Mesendoderm (in vitro differentiated cells): ENCODE measurements around the gene DLK1.
A peak's percentile ranks its signal among the peaks of the same experiment; 100 is the strongest.

Source experiments
- DNase-seq: peaks from one replicate; pipeline ENCODE4 v3.0.0; 2013
- H2AK5ac ChIP-seq: 2 replicates; pipeline ENCODE4 v1.6.1; 2013; ENCODE audit warnings: low read length, inconsistent platforms
- H2BK120ac ChIP-seq: 2 replicates; pipeline ENCODE4 v1.6.1; 2013; ENCODE audit warnings: low read depth, mild to moderate bottlenecking, low read length, moderate library complexity, mixed read lengths
- H2BK15ac ChIP-seq: replicated peaks from 2 replicates; pipeline ENCODE4 v1.6.1; 2013; ENCODE audit warnings: low read depth, mild to moderate bottlenecking, moderate library complexity
- H2BK5ac ChIP-seq: 2 replicates; pipeline ENCODE4 v1.6.1; 2013; ENCODE audit warnings: low read length, inconsistent platforms
- H3K18ac ChIP-seq: 2 replicates; pipeline ENCODE4 v1.6.1; 2013; ENCODE audit warnings: mild to moderate bottlenecking, low read length, mixed read lengths
- H3K23ac ChIP-seq: one replicate; pipeline ENCODE4 v1.6.1; 2013; ENCODE audit warnings: low read length
- H3K27ac ChIP-seq: 2 replicates; pipeline ENCODE4 v1.5.1; 2013; ENCODE audit warnings: low read depth, mild to moderate bottlenecking, inconsistent platforms, low read length, moderate library complexity
- H3K27me3 ChIP-seq: 2 replicates; pipeline ENCODE4 v1.6.1; 2013; ENCODE audit warnings: low read length, control low read depth, mild to moderate bottlenecking, inconsistent platforms; ENCODE audit not compliant: insufficient read depth, poor library complexity
- H3K36me3 ChIP-seq: 2 replicates; pipeline ENCODE4 v1.6.1; 2013; ENCODE audit warnings: low read length, inconsistent platforms; ENCODE audit not compliant: control insufficient read depth, insufficient read depth
- H3K4ac ChIP-seq: one replicate; pipeline ENCODE4 v1.6.1; 2013; ENCODE audit warnings: low read depth, mild to moderate bottlenecking, low read length, moderate library complexity
- H3K4me1 ChIP-seq: 2 replicates; pipeline ENCODE4 v1.6.1; 2013; ENCODE audit warnings: low read depth, low read length, inconsistent platforms; ENCODE audit not compliant: control insufficient read depth
- H3K4me2 ChIP-seq: 2 replicates; pipeline ENCODE4 v1.6.1; 2013; ENCODE audit warnings: low read length
- H3K4me3 ChIP-seq: 2 replicates; pipeline ENCODE4 v1.5.1; 2013; ENCODE audit warnings: mild to moderate bottlenecking, low read length
- H3K56ac ChIP-seq: one replicate; pipeline ENCODE4 v1.6.1; 2013; ENCODE audit warnings: low read length
- H3K79me1 ChIP-seq: 2 replicates; pipeline ENCODE4 v1.6.1; 2013; ENCODE audit warnings: low read length, inconsistent platforms
- H3K79me2 ChIP-seq: 2 replicates; pipeline ENCODE4 v1.6.1; 2013; ENCODE audit warnings: mild to moderate bottlenecking, low read length; ENCODE audit not compliant: control insufficient read depth, insufficient read depth
- H3K9ac ChIP-seq: 2 replicates; pipeline ENCODE4 v1.6.1; 2013; ENCODE audit warnings: low read length, inconsistent platforms
- H4K5ac ChIP-seq: one replicate; pipeline ENCODE4 v1.6.1; 2013; ENCODE audit warnings: low read length
- H4K8ac ChIP-seq: one replicate; pipeline ENCODE4 v1.6.1; 2013; ENCODE audit warnings: low read depth, mild to moderate bottlenecking, control low read depth, low read length, moderate library complexity
- WGBS: extraction: QIAGEN DNeasy Blood & Tissue Kit; methylation state at CpG from one replicate; pipeline ENCODE4 v1.1.7; 2013; ENCODE audit warnings: low lambda C conversion rate, missing lambda C conversion rate; ENCODE audit not compliant: insufficient coverage; ENCODE audit errors: extremely low coverage; 5-methylcytosine and 5-hydroxymethylcytosine counted together

Gene DLK1

DNA sequence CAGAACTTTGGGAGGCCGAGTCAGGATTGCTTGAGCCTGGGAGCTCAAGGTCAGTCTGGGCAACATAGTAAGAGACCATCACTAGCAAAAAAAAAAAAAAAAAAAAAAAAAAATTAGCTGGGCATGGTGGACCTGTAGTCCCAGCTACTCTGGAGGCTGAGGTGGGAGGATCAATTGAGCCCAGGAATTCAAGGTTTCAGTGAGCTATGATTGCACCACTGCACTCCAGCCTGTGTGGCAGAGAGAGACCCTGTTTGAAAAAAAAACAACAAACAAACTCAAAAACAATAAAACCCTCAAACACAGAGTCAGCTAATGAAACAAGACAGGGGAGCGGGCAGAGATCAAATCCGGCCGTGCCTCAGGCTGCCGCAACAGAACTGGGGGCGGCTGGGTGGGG lies 41.7 kb upstream of the DLK1 start:
- Histone ChIP-seq H3K79me2 (no peaks in the 10 kb centered on the region), H3K36me3 (no peaks in the 10 kb centered on the region), H3K9ac (no peak overlapping the region), H3K4ac (no peak overlapping the region), H3K27me3 (no peaks in the 10 kb centered on the region), H4K5ac (no peak overlapping the region), H3K4me3 (no peak overlapping the region), H3K18ac (no peak overlapping the region), H3K4me1 (peaks cover 3% of the 10 kb centered on the region), H2BK15ac (no peak overlapping the region), H2BK120ac (no peak overlapping the region), H4K8ac (no peak overlapping the region), H3K79me1 (no peaks in the 10 kb centered on the region), H3K27ac (no peak overlapping the region), H2AK5ac (no peak overlapping the region), H2BK5ac (no peak overlapping the region), H3K23ac (no peak overlapping the region), H3K56ac (no peak overlapping the region), H3K4me2 (no peak overlapping the region)
- WGBS: no CpG with 5 or more reads among the region's 6 CpGs
- no peak for DNase-seq

DNA sequence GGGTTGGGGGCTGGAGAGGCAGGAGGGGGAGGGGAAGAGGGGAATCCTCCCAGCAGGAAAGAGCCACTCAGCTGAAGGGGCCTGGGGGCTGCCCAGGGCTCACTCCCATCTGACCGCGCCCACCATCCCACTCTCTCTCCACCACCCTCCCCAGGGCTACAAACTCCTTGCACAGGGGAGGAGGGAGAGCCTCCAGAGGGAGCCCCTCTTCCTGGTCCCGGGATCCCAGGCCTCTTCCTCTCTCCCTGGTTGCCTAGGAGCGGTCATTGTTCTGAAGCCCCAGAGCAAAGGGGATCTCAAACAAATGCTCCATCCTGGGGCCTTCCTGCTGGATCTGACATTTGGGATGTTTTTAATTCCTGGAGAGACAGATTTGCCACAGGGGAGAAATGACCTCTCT lies 39.8 kb upstream of the DLK1 start:
- no peaks in the 10 kb centered on the region for H3K36me3 ChIP-seq
- H3K18ac ChIP-seq: no peak overlapping the region
- H3K4me1 ChIP-seq: peaks cover 3% of the 10 kb centered on the region
- H3K79me2 ChIP-seq: no peaks in the 10 kb centered on the region
- no peak overlapping the region for H2BK15ac ChIP-seq
- H3K23ac ChIP-seq: no peak overlapping the region
- H3K56ac ChIP-seq: peak overlapping the region; percentile 25
- no peak overlapping the region for H2AK5ac ChIP-seq
- no peak overlapping the region for H3K27ac ChIP-seq
- H3K4ac ChIP-seq: no peak overlapping the region
- no peak overlapping the region for H2BK5ac ChIP-seq
- H3K79me1 ChIP-seq: no peaks in the 10 kb centered on the region
- no peak for DNase-seq
- no peak overlapping the region for H3K4me3 ChIP-seq
- no peaks in the 10 kb centered on the region for H3K27me3 ChIP-seq
- WGBS: no CpG with 5 or more reads among the region's 4 CpGs
- H4K5ac ChIP-seq: no peak overlapping the region
- H2BK120ac ChIP-seq: no peak overlapping the region
- H3K4me2 ChIP-seq: no peak overlapping the region
- H3K9ac ChIP-seq: no peak overlapping the region
- H4K8ac ChIP-seq: no peak overlapping the region

DNA sequence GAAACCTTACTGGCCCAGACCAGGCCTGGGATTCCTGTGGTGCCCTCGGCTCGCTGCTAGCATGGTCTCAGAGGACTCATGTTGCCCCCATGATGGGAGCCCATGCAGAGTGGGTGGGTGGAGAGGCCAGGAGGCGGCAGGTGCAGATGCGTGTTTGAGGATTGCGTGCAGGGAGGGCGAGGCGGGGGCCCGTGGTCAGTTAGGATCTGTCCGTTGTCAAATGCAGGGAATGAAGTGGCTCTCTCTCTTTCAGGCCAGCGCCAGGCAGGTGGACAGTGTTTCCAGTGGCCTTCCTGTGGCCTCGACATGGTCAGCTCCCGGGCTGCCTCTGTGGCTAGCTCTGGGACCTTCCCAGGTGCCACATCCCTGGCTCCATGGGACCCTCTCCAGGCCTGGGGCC lies 39.3 kb upstream of the DLK1 start:
- H3K79me1 ChIP-seq: no peaks in the 10 kb centered on the region
- no peak overlapping the region for H2BK15ac ChIP-seq
- H2BK5ac ChIP-seq: no peak overlapping the region
- H4K5ac ChIP-seq: no peak overlapping the region
- no CpG with 5 or more reads among the region's 12 CpGs for WGBS
- H3K23ac ChIP-seq: no peak overlapping the region
- H3K79me2 ChIP-seq: no peaks in the 10 kb centered on the region
- no peak overlapping the region for H3K9ac ChIP-seq
- no peak overlapping the region for H3K27ac ChIP-seq
- H2AK5ac ChIP-seq: no peak overlapping the region
- no peak overlapping the region for H3K18ac ChIP-seq
- H3K4me3 ChIP-seq: no peak overlapping the region
- H2BK120ac ChIP-seq: no peak overlapping the region
- peaks cover 3% of the 10 kb centered on the region for H3K4me1 ChIP-seq
- H3K36me3 ChIP-seq: no peaks in the 10 kb centered on the region
- H3K56ac ChIP-seq: no peak overlapping the region
- no peak overlapping the region for H3K4ac ChIP-seq
- no peak overlapping the region for H3K4me2 ChIP-seq
- no peaks in the 10 kb centered on the region for H3K27me3 ChIP-seq
- no peak overlapping the region for H4K8ac ChIP-seq
- DNase-seq: no peak

DNA sequence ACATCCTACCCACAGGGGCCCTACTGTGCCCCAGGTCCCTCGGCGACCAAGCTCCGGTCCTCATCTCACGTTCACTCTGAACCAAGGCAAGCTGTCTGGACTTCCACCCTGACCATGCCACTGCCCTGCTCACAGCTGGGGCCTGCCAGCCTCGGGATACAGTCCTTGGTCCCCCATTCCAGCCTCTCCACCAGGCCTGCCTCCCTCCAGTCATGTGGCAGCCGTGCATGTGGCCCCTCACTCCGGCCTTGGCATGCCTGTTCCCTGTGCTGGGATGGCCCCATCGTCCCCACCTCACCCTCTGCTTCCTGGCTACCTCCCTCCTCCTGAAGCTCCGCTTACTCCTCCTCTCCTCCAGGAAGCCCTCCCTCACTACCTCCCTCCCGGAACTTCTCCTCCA lies 38.6 kb upstream of the DLK1 start:
- no peaks in the 10 kb centered on the region for H3K36me3 ChIP-seq
- H3K4ac ChIP-seq: no peak overlapping the region
- DNase-seq: no peak
- peak overlapping the region; percentile 42 for H3K56ac ChIP-seq
- peaks cover 3% of the 10 kb centered on the region for H3K4me1 ChIP-seq
- no peak overlapping the region for H4K8ac ChIP-seq
- no peak overlapping the region for H3K27ac ChIP-seq
- H2BK15ac ChIP-seq: no peak overlapping the region
- H4K5ac ChIP-seq: no peak overlapping the region
- no peaks in the 10 kb centered on the region for H3K79me2 ChIP-seq
- H3K79me1 ChIP-seq: no peaks in the 10 kb centered on the region
- no peak overlapping the region for H2AK5ac ChIP-seq
- H3K23ac ChIP-seq: no peak overlapping the region
- H3K18ac ChIP-seq: no peak overlapping the region
- no peak overlapping the region for H3K9ac ChIP-seq
- no peak overlapping the region for H2BK5ac ChIP-seq
- no peak overlapping the region for H3K4me3 ChIP-seq
- H3K27me3 ChIP-seq: no peaks in the 10 kb centered on the region
- no CpG with 5 or more reads among the region's 10 CpGs for WGBS
- no peak overlapping the region for H2BK120ac ChIP-seq
- H3K4me2 ChIP-seq: no peak overlapping the region

DNA sequence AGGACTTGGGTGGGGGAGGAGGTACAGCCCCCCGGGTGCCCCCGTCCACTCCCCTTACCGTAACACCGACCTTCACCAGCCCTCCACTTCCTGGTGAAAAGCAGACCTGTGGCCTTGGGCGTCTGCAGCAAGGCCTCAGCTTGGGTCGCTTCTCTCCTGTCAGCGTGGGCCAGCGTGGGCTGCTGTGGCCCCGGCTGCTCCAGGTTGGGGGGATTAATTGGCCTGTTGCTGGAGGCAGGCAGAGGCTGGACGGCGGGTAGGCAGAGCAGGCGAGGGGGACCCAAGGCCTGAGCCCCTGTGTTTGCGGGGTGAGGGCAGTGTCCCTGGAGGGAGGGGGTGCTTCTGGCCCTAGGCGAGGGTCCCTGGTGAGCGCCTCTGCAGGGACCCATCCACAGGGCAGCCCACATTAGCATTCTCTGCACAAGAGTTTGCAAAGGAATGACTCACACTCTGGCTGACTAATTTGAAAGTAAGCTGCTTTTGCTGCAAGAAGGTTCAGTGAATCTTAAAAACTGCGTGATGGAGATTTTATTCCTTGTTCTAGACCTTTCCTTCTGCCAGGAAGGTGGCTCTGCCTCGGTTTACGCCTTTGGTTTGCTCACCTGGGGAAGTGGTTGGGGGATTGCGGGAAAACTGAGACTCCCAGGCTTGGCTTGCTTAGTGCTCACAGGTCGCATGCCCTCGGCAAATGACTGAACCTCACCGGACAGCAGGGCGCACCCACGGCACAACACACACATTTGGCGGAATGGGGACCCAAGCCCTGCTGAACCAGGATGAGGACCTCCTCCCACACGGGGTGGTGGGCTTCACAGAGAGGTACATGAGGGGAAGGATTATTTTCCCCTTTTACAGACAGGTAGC lies 37.9 kb upstream of the DLK1 start:
- DNase-seq: peak; percentile 48
- Histone ChIP-seq H2BK15ac (no peak overlapping the region), H3K9ac (no peak overlapping the region), H2AK5ac (no peak overlapping the region), H3K27ac (no peak overlapping the region), H4K8ac (no peak overlapping the region), H3K18ac (no peak overlapping the region), H3K79me1 (no peaks in the 10 kb centered on the region), H3K4me3 (no peak overlapping the region), H3K79me2 (no peaks in the 10 kb centered on the region), H3K56ac (peak overlapping the region; percentile 42), H3K36me3 (no peaks in the 10 kb centered on the region), H3K27me3 (no peaks in the 10 kb centered on the region), H3K4me1 (peaks cover 3% of the 10 kb centered on the region), H3K4ac (no peak overlapping the region), H3K4me2 (no peak overlapping the region), H2BK120ac (no peak overlapping the region), H3K23ac (no peak overlapping the region), H2BK5ac (no peak overlapping the region), H4K5ac (no peak overlapping the region)
- no CpG with 5 or more reads among the region's 26 CpGs for WGBS

DNA sequence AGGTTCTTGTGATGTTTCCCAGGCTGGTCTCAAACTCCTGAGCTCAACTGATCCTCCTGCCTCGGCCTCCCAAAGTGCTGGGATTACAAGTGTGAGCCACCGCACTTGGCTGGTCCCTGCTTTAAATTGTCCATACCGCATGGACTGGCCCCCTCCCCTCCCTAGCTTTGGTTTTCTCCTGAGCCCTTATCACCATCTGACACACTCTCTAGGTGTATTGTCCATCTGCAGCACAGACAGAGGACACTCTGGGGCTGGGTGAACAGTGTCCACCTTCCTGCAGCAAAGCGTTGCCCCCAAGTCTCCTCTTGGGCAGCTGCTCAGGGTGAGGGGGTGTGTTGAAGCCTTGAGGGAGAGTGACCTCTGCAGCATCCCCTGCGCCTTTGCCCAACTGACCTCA lies 36.0 kb upstream of the DLK1 start:
- H3K56ac ChIP-seq: no peak overlapping the region
- no peak overlapping the region for H3K18ac ChIP-seq
- H2BK5ac ChIP-seq: no peak overlapping the region
- no peak overlapping the region for H3K4me2 ChIP-seq
- H2AK5ac ChIP-seq: no peak overlapping the region
- no peaks in the 10 kb centered on the region for H3K27me3 ChIP-seq
- H2BK120ac ChIP-seq: no peak overlapping the region
- DNase-seq: no peak
- no peak overlapping the region for H4K5ac ChIP-seq
- H3K9ac ChIP-seq: no peak overlapping the region
- peaks cover 3% of the 10 kb centered on the region for H3K4me1 ChIP-seq
- no peak overlapping the region for H4K8ac ChIP-seq
- no peaks in the 10 kb centered on the region for H3K36me3 ChIP-seq
- H3K4ac ChIP-seq: no peak overlapping the region
- WGBS: no CpG with 5 or more reads among the region's 5 CpGs
- no peaks in the 10 kb centered on the region for H3K79me2 ChIP-seq
- H3K27ac ChIP-seq: no peak overlapping the region
- no peaks in the 10 kb centered on the region for H3K79me1 ChIP-seq
- H3K4me3 ChIP-seq: no peak overlapping the region
- H3K23ac ChIP-seq: no peak overlapping the region
- H2BK15ac ChIP-seq: no peak overlapping the region
